HG02870 (cell line): ENCODE data around the gene IL18R1.
"Not testable (repeated sequence)": the region's sequence is repeated elsewhere in the genome, so short reads cannot be mapped to it uniquely, and the experiment has no call there.

Experiments used
- ATAC-seq: cut with Tn5 transposase; IDR thresholded peaks from one replicate; pipeline ENCODE4 v1.9.1; 2021; ENCODE audit warnings: mild to moderate bottlenecking, moderate library complexity; ENCODE audit not compliant: unreplicated experiment

IL18R1 gene

DNA sequence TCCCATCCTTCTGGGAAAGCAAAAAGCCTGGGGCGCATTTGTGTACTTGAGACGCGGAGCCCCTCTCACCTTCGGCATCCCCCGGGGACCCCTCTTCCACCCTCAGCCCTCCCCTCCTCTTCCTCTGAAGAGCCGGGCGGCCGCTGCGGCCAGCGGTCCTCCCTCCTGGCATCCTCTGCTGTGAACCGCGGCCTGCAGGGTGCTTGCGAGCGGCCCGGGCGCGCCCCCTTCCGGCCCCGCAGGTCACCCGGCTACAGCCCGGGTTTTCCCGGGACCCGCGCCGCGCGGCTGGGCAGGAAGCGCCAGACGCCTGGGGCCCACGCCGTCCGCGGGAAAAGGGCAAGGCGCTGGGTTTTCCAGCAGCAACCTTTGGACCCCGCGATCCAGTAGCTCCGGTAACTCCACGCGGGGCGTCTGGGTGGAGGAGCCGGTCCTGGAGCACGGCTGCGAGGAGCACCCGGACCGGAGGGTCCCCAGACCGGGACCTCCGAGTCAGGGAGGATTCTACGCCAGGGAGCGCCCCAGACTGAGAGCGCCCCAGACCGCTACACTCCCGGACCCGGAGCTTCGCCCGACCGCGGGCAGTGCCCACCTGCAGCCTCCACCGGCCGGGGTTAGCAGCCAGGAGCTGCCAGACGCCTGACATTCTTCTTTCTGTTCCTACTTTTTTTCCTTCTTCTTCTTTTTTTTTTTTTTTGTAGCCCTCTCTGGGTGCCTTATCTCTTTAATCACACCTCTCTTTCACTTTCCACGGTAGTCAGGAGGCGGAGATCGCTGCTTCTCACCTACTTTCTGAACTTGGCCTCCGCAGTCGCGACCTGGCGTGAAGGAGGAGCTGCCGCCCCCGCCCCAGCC lies at the start of gene IL18R1:
IL18R1 (plus strand) TSS at position 271 of the 855 bp plus-strand sequence. CDS start 6,865 bp downstream, outside the sequence.
- peak; percentile 83 for ATAC-seq

DNA sequence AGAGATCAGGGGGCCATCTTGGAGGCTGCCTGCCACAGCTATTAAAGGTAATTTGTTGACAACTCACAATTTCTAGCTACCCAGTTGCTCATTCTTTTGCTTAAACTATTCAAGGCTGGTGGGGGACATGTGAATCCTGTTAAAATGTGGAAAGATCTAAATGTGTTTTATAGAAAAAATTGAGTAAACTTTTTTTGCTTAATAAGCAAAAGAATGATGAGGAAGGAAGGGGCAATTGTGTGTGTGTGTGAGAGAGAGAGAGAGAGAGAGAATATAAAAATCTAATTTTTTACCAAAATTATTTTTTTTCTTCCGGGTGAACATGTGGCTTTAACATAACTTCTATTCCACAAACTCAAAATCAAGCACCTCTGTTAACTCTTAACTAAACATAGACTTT lies 49.5 kb upstream of the IL18R1 start:
- no peak for ATAC-seq

DNA sequence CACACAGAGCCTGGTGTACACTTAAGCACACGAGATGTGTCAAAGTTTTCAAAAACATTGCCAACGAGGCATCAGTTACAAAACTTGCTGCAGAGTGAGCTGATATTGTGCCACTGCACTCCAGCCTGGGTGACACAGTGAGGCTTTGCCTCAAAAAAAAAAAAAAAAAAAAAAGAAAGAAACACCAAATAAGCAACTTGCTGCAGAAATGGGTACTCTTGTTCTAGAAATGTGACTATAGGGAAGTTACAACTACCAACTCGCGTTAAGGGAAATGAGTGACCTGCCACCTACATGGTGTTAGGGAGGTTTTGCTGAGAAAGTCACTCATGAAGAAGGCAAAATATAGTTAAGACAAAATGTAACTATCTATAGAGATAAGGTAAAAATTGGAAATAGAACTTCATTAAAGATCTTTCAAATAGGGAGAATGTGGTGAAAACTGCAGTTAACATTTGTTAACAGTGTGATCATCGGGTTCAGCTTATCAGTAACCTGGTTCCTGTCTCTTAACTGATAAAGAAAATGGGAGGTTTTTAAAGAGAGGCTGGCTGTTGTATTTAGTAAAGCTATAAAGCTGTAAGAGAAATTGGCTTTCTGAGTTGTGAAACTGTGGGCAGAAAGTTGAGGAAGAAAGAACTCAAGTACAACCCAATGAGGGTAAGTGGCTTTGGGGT lies 44.5 kb upstream of the IL18R1 start, which contains the start of gene IL1RL1:
IL1RL1 (plus strand) TSS at position 600 of the 677 bp plus-strand sequence. CDS start 26,702 bp downstream, outside the sequence.
- no peak for ATAC-seq

DNA sequence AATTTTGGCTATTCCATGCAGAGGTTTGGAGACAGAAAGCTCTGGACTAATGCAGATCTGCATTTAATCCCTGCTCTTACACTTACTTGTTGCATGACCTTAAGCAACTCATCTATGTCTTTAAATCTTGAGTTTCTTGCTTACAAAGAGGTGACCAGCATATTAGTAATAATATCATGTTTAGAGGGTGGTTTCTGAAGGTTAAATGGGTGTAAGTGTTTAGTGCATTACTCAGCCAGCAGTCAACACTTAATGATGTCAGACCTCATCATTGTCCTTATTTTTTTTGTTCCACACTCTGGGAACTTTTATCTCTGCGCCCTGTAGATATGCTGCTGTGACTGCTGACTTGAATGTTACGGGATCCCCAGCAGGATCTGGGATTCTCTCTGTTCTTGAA lies 42.6 kb upstream of the IL18R1 start:
- ATAC-seq, result no peak

DNA sequence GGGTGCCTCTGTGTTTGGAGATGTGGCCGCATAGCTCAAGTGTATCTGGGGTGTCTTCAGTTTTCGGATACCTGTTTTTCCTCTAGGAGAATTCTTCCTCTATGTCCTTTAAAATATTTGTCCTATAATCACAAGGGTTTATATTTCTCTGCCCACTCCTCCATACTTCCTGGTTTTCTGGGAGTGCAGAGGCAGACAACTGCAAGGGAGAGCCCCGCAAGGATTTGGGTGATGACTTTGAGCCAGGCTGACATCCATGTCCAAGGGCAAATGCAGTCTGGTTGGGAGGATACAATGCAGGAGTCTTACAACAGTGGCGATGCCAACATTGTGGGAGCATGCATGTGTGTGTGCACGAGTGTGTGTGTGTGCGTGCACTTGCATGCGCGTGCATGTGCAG lies 42.1 kb upstream of the IL18R1 start:
- ATAC-seq, result no peak

DNA sequence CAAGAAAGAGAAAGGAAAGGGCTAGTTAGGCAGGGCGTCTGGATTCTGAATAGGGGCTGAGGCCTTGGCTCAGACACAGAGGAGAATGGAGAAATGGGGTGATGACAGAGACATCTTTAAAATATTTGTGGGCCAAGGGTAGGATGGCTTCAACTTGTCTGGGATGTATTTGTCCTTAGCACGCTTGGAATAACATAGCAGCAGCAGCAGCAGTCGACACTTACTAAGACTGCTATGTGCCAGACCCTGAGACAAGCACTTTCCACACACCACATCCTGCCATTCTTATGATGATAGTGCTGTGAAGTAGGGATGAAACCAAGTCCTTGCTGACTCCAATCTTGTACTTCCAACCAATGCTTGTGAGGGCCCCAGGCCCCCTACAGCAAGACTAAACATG lies 41.6 kb upstream of the IL18R1 start:
- no peak for ATAC-seq

GRCh38 chr2:102315921-102316320 lies 39.7 kb upstream of the IL18R1 start:
- no peak for ATAC-seq

DNA sequence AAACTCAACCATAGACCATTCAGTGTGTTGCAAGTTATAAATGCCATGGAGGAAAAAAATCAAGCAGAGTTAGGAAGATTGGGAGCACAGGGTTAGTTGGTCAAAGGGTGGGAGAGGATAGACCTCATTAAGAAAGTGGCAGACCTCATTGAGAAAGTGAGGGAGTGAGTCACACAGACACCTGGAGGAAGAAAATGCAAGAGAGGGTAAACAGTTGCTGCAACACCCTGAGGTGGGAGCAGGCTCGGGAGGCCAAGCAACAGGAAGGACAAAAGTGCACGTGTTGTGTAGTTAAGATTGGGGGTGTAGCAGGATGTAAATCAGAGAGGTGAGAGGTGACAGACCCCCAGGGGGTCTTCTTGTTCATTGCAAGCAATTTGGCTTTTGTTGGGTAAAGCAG lies 37.9 kb upstream of the IL18R1 start:
- no peak for ATAC-seq

DNA sequence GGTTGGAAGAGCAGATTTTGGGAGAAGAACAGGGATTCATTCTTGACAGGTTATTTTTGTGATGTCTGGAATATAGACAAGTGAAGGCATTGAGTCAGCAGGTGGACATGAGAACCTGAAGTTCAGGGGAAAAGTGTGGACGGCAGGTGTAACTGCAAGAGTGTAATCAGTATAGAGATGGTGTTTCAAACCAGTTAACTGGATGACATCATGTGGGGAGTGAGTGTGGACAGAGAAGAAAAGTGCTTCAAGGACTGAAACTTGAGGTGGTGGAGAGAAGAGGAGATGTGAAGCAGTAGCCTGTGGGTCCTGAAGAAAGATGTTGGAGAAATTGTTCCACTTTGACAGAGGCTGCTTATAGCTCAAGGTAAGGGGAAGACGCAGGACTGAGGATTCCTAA lies 37.2 kb upstream of the IL18R1 start:
- ATAC-seq, result no peak

DNA sequence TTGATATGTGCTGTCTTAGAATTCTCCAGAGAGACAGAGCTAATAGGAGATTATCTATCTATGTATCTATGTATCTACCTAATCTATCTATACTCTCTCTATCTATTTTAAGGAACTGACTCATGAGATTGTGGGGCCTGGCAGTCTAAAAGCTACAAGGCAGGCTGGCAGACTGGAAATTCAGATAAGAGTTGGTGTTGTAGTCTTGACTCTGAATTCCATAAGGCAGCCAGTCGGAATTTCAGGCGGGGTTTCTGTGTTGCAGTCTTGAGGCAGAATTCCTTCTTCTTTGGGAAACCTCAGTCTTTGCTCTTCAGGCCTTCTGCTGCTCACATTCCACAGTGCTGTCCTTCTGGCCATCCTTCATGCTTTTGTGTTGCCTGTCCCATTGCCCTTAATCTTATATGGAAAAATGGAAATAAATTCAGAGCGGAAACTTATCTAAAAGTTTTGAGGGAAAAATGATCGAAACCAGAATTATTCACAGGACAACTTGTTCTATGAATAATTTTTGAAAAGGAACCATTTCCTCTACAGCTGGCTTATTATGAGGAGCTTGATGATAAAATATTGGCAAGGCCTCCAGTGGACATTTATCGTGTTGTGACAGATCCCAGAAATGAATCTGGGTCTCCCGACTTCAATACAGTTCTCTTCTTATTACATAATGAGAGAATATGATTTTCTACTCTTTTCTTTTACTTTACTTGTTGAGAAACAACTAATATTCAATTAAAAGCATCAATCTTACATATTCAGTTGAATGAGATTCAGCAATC lies 33.5 kb upstream of the IL18R1 start:
- ATAC-seq, result no peak

- not testable (repeated sequence) for ATAC-seq
These were observed 30.7 kb upstream of the IL18R1 start for GRCh38 chr2:102324914-102325313.

DNA sequence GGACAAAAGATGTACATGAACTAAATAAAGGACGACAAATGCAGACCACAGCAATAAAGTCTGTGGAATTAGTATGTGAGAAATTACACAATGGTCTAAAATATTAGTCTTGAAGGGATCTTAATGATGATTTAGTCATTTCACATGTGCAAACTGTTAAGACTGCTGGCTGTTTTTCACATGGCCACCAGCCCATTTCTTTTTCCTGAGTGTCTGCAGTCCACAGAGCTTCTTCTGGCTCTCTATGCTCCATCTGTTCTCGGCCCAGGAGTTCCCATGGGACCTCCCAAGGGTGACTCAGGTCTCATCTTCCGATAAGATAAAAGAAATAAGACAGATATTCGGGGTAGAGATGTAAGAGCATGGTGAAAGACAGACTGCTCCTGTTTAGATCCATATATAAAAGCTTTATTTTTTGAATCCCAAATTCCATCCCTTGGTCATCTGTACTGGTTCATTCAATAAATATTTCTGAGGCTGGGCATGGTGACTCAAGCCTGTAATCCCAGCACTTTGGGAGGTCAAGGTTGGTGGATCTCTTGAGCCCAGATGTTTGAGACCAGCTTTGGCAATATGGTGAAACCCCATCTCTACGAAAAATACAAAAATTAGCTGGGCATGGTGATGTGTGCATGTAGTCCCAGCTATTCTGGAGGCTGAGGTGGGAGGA lies 24.1 kb upstream of the IL18R1 start:
- no peak for ATAC-seq

DNA sequence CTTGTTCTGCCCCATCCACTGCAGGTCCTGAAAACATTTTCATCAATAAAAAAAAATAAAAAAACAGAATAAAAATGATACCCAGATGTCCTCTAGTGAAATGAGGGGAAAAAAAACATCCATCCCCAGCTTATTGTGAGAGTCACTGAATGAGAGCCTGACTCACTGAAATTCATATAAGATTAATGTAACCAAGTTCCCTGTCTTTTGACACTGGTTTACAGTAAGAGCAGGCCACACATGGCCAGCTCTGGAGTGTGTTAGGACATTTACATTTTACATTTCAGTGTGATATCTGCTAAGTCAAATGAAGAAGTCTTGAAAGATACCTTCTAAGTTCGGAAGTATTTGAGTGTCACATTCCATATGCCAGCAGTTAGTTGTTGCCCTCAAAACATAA lies 21.1 kb upstream of the IL18R1 start:
- ATAC-seq, result no peak

DNA sequence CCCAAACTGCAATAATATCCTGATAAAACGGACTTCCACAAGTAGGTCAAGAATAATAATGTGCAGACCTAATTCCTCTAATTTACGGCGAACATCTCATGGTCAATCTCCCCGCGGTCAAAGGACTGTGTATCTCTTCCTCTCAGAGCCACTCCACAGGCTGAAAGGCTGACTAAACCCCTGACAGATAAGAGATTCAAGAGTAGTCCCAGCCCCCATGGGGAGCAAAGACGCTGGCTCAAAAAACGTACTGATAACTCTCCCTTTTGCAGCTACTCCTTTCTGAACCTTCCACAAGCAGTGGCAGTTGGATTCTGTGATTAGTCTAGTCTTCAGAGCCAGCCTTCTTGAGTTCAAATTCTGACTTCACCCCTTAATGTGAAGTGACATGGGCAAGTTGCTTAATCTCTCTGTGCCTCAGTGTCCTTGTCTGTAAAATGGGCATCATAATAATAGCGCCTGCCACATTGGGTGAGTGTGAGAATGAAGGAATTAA lies 19.7 kb upstream of the IL18R1 start:
- ATAC-seq, result no peak

GRCh38 chr2:102336502-102336945 lies 19.1 kb upstream of the IL18R1 start:
- no peak for ATAC-seq

DNA sequence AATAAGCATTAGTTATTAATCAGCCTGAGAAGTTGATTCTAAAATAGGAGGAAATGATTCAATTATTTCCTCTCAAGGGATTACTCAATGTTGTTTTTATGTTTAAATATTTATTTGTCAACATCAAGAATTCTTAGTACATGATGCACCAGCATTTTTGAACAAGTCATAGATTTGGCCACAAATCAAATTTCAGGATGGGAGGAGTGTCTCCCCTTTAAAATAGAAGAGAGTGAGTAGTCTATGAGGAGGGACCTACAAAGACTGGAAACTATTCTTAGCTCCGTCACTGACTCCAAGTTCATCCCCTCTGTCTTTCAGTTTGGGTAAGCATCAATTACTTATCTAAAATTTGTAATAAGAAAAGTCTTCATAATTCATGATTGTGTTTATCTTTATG lies 18.6 kb upstream of the IL18R1 start:
- ATAC-seq, result no peak

DNA sequence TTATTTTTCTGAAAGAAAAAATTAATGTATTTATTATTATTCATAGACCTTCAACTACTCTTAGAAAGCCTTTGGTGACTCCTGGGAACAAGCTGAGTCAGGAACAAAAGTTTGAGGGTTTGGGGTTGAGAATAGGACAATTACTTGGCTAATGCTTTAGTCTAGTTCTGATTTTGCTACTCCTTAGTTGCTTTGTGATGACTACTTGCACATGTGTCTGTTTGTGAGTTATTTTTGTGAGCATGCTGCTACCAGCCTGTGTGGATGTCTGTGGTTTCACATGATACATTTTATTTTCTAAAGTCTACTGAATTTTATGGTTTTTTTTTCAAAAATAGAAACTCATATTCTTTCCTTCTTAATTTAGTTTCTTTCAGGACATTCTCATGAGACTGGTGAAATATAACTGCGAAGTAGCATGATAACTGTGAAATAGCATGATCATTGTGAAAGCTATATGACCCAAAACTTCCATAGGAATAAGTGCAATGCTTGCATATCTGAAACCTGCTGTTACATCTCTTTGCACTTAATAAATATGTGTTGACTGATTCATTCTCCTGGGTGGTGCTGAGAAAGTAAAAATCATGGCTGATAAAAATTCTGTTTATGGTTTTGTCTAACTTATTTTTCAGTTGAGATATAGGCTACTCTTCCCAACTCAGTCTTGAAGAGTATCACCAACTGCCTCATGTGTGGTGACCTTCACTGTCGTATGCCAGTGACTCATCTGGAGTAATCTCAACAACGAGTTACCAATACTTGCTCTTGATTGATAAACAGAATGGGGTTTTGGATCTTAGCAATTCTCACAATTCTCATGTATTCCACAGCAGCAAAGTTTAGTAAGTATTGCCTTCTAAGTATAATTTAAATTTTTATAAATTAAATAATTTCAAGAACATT lies 17.9 kb upstream of the IL18R1 start:
- ATAC-seq, result no peak

DNA sequence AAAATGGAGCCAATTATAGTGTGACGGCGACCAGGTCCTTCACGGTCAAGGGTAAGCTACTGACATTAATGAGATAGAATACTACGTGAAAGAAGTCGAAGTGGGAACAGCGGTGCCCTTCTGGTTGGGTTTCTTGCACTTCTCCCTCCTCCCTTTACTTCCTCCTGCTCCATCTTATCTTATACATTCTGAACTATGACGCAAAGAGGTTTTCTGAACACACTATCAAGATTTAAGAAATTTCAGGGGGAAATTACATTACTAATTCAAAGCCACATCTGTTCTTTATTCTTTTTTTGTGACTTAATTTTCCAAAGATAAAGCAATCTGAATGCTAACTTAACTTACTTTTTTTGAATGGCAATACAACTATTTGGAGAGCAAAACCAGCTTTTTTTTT lies 14.8 kb upstream of the IL18R1 start:
- ATAC-seq, result no peak

DNA sequence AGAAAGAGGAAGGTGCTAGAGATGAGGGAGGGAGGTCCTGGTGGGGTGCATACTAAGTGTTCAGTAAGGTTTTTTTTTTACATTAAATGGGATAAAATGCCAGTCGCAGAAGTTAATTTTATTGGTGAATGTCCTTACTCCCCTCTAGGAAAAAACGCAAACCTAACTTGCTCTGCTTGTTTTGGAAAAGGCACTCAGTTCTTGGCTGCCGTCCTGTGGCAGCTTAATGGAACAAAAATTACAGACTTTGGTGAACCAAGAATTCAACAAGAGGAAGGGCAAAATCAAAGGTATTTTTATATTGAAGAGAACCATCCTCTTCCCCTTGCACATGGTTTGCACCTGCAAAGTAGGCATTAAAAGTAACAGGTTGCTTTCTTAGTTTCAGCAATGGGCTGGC lies 12.7 kb upstream of the IL18R1 start:
- no peak for ATAC-seq

DNA sequence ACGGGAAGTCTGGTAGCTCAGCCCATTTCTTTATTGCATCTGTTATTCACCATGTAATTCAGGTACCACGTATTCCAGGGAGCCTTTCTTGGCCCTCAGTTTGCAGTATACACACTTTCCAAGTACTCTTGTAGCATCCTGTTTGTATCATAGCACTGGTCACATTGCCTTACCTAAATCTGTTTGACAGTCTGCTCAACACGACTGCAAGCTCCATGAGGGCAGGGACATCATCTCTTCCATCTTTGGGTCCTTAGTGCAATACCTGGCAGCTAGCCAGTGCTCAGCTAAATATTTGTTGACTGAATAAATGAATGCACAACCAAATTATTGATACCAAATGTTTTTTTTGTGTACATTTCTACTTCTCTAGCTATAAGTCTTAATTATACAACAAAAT lies 11.2 kb upstream of the IL18R1 start:
- no peak for ATAC-seq
